HepG2 (cell line): Measurements from ENCODE around the gene MAT2A. TPM values are rescaled to one million over a fixed set of nuclear protein-coding genes. Genes with fewer than 3 reads are reported as not detected.

Source experiments
- CBX1 ChIP-seq: IDR thresholded peaks from one replicate; pipeline ENCODE4 v1.6.1; 2016; ENCODE audit warnings: antibody characterized with exemption, low read depth
- HDAC1 ChIP-seq: sonication (generic); formaldehyde crosslinking; IDR thresholded peaks from 2 replicates; pipeline ENCODE4 v1.5.1; 2020; ENCODE audit warnings: mild to moderate bottlenecking, missing genetic modification reagents
- HNRNPK ChIP-seq: fragments of 200-400 bp; formaldehyde crosslinking; IDR thresholded peaks from 2 replicates; pipeline ENCODE4 v1.6.1; 2018; ENCODE audit warnings: low read length, low read depth, moderate library complexity, mild to moderate bottlenecking; ENCODE audit not compliant: poor library complexity, severe bottlenecking
- JUN ChIP-seq: sonication (generic); formaldehyde crosslinking; IDR thresholded peaks from 2 replicates; pipeline ENCODE4 v1.4.0; 2020; ENCODE audit warnings: mild to moderate bottlenecking, missing genetic modification reagents
- JUNB ChIP-seq: sonication (generic); formaldehyde crosslinking; IDR thresholded peaks from 2 replicates; pipeline ENCODE4 v1.8.0; 2022; ENCODE audit warnings: missing genetic modification reagents, mild to moderate bottlenecking, borderline replicate concordance
- JUND ChIP-seq: sonication (generic); formaldehyde crosslinking; IDR thresholded peaks from 2 replicates; pipeline ENCODE4 v1.8.0; 2022; ENCODE audit warnings: mild to moderate bottlenecking, missing genetic modification reagents
- NFYC ChIP-seq: IDR thresholded peaks from 2 replicates; pipeline ENCODE4 v1.6.1; 2016; ENCODE audit warnings: missing genetic modification reagents, missing compliant biosample characterization
- NR3C1 ChIP-seq: sonication (generic); formaldehyde crosslinking; IDR thresholded peaks from 2 replicates; pipeline ENCODE4 v1.4.0; 2020; ENCODE audit warnings: missing genetic modification reagents
- POLR2AphosphoS5 ChIP-seq: IDR thresholded peaks from 2 replicates; pipeline ENCODE4 v1.6.1; 2012; ENCODE audit warnings: low read depth, low read length
- RFX1 ChIP-seq: fragments of 450-650 bp; IDR thresholded peaks from 2 replicates; pipeline ENCODE4 v1.6.1; 2017
- SNAPC2 ChIP-seq: sonication (generic); formaldehyde crosslinking; IDR thresholded peaks from 2 replicates; pipeline ENCODE4 v1.8.1; 2022; ENCODE audit warnings: mild to moderate bottlenecking, missing genetic modification reagents
- SP1 ChIP-seq, 2 experiments: fragments of 450-650 bp in 1 of 2; sonication (generic) in 1 of 2; formaldehyde crosslinking in 1 of 2; IDR thresholded peaks; 2 replicates each; pipeline versions ENCODE4 v1.4.0 to v1.6.1; 2016 to 2020; ENCODE audit warnings: missing genetic modification reagents in 1 of 2
- SRSF4 ChIP-seq: fragments of 200-400 bp; formaldehyde crosslinking; IDR thresholded peaks from one replicate; pipeline ENCODE4 v1.6.1; 2018; ENCODE audit warnings: mild to moderate bottlenecking, low read depth, low read length, moderate library complexity; ENCODE audit not compliant: poor library complexity, severe bottlenecking
- SUZ12 ChIP-seq: fragments of 150-350 bp; IDR thresholded peaks from 2 replicates; pipeline ENCODE4 v1.6.1; 2014; ENCODE audit warnings: low read depth, low read length
- ZFP36L2 ChIP-seq: sonication (generic); formaldehyde crosslinking; IDR thresholded peaks from 2 replicates; pipeline ENCODE4 v1.4.0; 2020; ENCODE audit warnings: missing genetic modification reagents
- ZIK1 ChIP-seq: sonication (generic); formaldehyde crosslinking; IDR thresholded peaks from 2 replicates; pipeline ENCODE4 v1.5.0; 2020; ENCODE audit warnings: mild to moderate bottlenecking, low read depth, missing genetic modification reagents, borderline replicate concordance
- ZNF333 ChIP-seq: sonication (generic); formaldehyde crosslinking; IDR thresholded peaks from 2 replicates; pipeline ENCODE4 v1.4.0; 2020; ENCODE audit warnings: mild to moderate bottlenecking, missing genetic modification reagents, borderline replicate concordance
- ZNF432 ChIP-seq: sonication (generic); formaldehyde crosslinking; IDR thresholded peaks from 2 replicates; pipeline ENCODE4 v1.5.0; 2020; ENCODE audit warnings: missing genetic modification reagents, mild to moderate bottlenecking, borderline replicate concordance
- ZNF577 ChIP-seq: sonication (generic); formaldehyde crosslinking; IDR thresholded peaks from 2 replicates; pipeline ENCODE4 v1.4.0; 2020; ENCODE audit warnings: mild to moderate bottlenecking, low read depth, missing genetic modification reagents, borderline replicate concordance
- ZSCAN9 ChIP-seq: IDR thresholded peaks from 2 replicates; pipeline ENCODE4 v1.6.1; 2016; ENCODE audit warnings: borderline replicate concordance
- polyA plus RNA-seq, 8 experiments: library from polyadenylated mRNA; depleted of rRNA in 3 of 8; stranded (reverse) in 7 of 8; unstranded in 1 of 8; fragments of >200 nt; fragmentation: Illumina TruSeq in 4 of 8; extraction: Trizol in 4 of 8; gene quantifications; 2 replicates each; pipeline versions ENCODE4 v1.2.1 to v1.2.3, GENCODE V29; 2011 to 2016; ENCODE audit warnings: low read depth in 4 of 8, missing spikeins in 1 of 8, mixed read lengths in 1 of 8; ENCODE audit not compliant: insufficient read depth in 1 of 8
- total RNA-seq, 5 experiments: library from RNA; depleted of rRNA; stranded (reverse); fragments of >200 nt; fragmentation: Illumina TruSeq; extraction: Trizol; gene quantifications; 2 replicates each; pipeline ENCODE4 v1.2.3, GENCODE V29; 2016; ENCODE audit warnings: low read depth in 1 of 5
- TF ChIP-seq, protein P1 (sequence below): sonication (generic); formaldehyde crosslinking; IDR thresholded peaks from 2 replicates; pipeline ENCODE4 v1.4.0; 2020; ENCODE audit warnings: low read depth, missing genetic modification reagents
- TF ChIP-seq, protein P2 (sequence below): IDR thresholded peaks from 2 replicates; pipeline ENCODE4 v1.6.1; 2018; ENCODE audit warnings: missing genetic modification reagents
- TF ChIP-seq, protein P3 (sequence below): sonication (generic); formaldehyde crosslinking; IDR thresholded peaks from 2 replicates; pipeline ENCODE4 v1.5.1; 2020; ENCODE audit warnings: missing genetic modification reagents, mild to moderate bottlenecking, borderline replicate concordance

The MAT2A gene
- total and polyA plus RNA-seq, 2 of the 13 experiments (the other 11 are each of a cell fraction or from before 2014, with no cell fraction given), result 155 to 331 TPM

DNA sequence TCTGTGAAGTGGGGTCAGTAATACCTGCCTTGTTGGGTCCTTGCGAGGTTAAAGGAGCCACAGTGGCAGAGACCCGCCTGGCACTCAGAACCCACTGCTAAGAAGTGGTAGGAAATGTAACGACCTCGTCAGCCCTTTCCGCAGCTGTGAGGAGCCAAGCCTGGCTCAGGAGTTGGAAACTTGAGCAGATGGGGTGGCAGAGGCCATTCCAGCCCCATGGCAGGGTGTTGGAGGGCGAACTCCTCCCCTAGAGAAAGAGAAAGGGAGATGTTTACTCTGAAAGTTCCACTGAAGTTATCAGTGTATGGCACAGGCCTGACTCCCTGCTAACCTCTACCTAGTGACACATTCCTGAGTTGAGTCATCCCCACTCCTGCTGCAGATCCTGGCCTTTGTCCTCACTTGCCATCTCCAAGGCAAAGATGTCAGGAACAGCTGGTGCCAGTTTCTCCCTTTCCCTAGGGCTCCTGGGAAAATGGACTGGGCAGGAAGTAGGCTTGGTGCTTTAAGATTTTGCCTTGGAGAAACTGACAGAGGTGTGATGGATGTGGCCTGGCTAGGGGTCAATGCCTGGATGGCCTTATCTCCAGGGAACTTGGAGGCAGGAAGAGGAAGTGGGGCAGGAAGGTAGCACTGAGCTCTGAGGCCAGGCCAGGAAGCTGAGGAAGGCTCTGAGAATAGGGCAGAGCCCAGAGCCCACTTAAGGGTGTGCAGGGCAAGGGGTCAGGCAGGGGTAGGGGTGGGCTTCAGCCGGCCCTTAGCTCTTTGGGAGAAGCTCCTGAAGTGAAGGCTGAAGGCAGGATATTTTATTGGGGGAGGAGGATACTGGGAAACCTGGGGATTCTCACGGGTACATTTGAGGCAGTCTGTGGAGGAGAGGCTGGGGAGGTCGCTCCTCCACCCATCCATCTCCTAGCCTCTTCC is 46.2 kb downstream of the MAT2A start (continued):
- TF ChIP-seq JUNB (no peak; the same call in 1 of the 2 replicates), ZNF577 (CRISPR knock-in tag) (no peak), SNAPC2 (CRISPR knock-in tag) (peak; percentile 86; the same call in 1 of the 2 replicates), ZSCAN9 (CRISPR knock-in tag) (peak; percentile 71; the same call in 1 of the 2 replicates), JUND (peak; percentile 96), RFX1 (no peak), SUZ12 (no peak), HDAC1 (peak; percentile 96), SRSF4 (no peak), SP1 (IDR thresholded peaks at IDR 0.05) (no peak), SP1 (CRISPR knock-in tag; IDR thresholded peaks at IDR 0.05) (0 out of 2 replicates have a peak, but pooled peaks have one; percentile 29), CBX1 (no peak), ZIK1 (CRISPR knock-in tag) (no peak), NR3C1 (CRISPR knock-in tag) (no peak), ZFP36L2 (CRISPR knock-in tag) (no peak), NFYC (CRISPR knock-in tag) (no peak; the same call in 1 of the 2 replicates), ZNF432 (no peak), HNRNPK (peak; percentile 83), POLR2AphosphoS5 (no peak; the same call in none of the 2 replicates), JUN (CRISPR knock-in tag) (peak; percentile 94), ZNF333 (CRISPR knock-in tag) (no peak)
- TF ChIP-seq, protein P1, sequence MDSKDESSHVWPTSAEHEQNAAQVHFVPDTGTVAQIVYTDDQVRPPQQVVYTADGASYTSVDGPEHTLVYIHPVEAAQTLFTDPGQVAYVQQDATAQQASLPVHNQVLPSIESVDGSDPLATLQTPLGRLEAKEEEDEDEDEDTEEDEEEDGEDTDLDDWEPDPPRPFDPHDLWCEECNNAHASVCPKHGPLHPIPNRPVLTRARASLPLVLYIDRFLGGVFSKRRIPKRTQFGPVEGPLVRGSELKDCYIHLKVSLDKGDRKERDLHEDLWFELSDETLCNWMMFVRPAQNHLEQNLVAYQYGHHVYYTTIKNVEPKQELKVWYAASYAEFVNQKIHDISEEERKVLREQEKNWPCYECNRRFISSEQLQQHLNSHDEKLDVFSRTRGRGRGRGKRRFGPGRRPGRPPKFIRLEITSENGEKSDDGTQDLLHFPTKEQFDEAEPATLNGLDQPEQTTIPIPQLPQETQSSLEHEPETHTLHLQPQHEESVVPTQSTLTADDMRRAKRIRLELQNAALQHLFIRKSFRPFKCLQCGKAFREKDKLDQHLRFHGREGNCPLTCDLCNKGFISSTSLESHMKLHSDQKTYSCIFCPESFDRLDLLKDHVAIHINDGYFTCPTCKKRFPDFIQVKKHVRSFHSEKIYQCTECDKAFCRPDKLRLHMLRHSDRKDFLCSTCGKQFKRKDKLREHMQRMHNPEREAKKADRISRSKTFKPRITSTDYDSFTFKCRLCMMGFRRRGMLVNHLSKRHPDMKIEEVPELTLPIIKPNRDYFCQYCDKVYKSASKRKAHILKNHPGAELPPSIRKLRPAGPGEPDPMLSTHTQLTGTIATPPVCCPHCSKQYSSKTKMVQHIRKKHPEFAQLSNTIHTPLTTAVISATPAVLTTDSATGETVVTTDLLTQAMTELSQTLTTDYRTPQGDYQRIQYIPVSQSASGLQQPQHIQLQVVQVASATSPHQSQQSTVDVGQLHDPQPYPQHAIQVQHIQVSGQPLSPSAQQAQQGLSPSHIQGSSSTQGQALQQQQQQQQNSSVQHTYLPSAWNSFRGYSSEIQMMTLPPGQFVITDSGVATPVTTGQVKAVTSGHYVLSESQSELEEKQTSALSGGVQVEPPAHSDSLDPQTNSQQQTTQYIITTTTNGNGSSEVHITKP (CRISPR knock-in tag), result peak; percentile 98
- TF ChIP-seq, protein P2, sequence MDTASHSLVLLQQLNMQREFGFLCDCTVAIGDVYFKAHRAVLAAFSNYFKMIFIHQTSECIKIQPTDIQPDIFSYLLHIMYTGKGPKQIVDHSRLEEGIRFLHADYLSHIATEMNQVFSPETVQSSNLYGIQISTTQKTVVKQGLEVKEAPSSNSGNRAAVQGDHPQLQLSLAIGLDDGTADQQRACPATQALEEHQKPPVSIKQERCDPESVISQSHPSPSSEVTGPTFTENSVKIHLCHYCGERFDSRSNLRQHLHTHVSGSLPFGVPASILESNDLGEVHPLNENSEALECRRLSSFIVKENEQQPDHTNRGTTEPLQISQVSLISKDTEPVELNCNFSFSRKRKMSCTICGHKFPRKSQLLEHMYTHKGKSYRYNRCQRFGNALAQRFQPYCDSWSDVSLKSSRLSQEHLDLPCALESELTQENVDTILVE (CRISPR knock-in tag), result peak; percentile 90
- TF ChIP-seq, protein P3, sequence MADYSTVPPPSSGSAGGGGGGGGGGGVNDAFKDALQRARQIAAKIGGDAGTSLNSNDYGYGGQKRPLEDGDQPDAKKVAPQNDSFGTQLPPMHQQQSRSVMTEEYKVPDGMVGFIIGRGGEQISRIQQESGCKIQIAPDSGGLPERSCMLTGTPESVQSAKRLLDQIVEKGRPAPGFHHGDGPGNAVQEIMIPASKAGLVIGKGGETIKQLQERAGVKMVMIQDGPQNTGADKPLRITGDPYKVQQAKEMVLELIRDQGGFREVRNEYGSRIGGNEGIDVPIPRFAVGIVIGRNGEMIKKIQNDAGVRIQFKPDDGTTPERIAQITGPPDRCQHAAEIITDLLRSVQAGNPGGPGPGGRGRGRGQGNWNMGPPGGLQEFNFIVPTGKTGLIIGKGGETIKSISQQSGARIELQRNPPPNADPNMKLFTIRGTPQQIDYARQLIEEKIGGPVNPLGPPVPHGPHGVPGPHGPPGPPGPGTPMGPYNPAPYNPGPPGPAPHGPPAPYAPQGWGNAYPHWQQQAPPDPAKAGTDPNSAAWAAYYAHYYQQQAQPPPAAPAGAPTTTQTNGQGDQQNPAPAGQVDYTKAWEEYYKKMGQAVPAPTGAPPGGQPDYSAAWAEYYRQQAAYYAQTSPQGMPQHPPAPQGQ (CRISPR knock-in tag), result no peak
